Hepatocyte (in vitro differentiated cells): ENCODE measurements around the gene CKS2.

ENCODE experiments used
- EZH2 ChIP-seq: fragments of 200-600 bp; sonication (generic); IDR thresholded peaks from 2 replicates; pipeline ENCODE4 v1.6.1; 2016; ENCODE audit warnings: antibody characterized with exemption, mild to moderate bottlenecking, borderline replicate concordance
- EZH2phosphoT487 ChIP-seq: fragments of 200-600 bp; sonication (generic); IDR thresholded peaks from one replicate; pipeline ENCODE4 v1.6.1; 2018; ENCODE audit warnings: antibody characterized with exemption, mild to moderate bottlenecking, low read depth, moderate library complexity; ENCODE audit not compliant: unreplicated experiment, severe bottlenecking
- TF ChIP-seq, protein P1 (sequence below): fragments of 200-600 bp; sonication (generic); IDR thresholded peaks from 2 replicates; pipeline ENCODE4 v1.5.1; 2016; ENCODE audit warnings: antibody characterized with exemption, mild to moderate bottlenecking; ENCODE audit not compliant: poor library complexity

DNA sequence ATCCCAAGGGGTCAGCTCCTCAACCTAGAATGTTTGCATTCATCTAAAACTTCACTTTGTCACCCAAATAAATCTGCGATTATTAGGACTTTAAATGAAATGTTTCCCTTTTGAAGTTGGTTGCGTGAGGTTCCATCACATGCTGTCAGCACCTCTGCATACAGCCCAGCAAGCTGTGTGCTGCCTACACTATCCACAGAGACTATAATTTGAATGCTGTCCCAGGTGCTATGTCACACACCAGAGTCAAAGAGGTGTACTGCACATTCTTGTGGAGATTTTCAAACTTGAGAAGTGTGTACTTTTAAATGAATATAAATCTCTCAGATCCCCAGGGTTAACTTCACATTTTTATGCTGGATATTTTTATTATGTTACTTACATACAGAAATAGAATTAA, 19.3 kb upstream of the CKS2 start:
- TF ChIP-seq, protein P1, sequence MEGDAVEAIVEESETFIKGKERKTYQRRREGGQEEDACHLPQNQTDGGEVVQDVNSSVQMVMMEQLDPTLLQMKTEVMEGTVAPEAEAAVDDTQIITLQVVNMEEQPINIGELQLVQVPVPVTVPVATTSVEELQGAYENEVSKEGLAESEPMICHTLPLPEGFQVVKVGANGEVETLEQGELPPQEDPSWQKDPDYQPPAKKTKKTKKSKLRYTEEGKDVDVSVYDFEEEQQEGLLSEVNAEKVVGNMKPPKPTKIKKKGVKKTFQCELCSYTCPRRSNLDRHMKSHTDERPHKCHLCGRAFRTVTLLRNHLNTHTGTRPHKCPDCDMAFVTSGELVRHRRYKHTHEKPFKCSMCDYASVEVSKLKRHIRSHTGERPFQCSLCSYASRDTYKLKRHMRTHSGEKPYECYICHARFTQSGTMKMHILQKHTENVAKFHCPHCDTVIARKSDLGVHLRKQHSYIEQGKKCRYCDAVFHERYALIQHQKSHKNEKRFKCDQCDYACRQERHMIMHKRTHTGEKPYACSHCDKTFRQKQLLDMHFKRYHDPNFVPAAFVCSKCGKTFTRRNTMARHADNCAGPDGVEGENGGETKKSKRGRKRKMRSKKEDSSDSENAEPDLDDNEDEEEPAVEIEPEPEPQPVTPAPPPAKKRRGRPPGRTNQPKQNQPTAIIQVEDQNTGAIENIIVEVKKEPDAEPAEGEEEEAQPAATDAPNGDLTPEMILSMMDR = no peak
- TF ChIP-seq EZH2 = no peak
- no peak for TF ChIP-seq EZH2phosphoT487
